IPS-NIHi11 (cell line): ENCODE results near the gene CHP2.
"Not testable (repeated sequence)": the region's sequence is repeated elsewhere in the genome, so short reads cannot be mapped to it uniquely, and the experiment has no call there.

Experiments used
- DNase-seq: peaks from one replicate; pipeline ENCODE4 v3.0.0; 2012; ENCODE audit warnings: mixed read lengths, low spot score

CHP2 gene

DNA sequence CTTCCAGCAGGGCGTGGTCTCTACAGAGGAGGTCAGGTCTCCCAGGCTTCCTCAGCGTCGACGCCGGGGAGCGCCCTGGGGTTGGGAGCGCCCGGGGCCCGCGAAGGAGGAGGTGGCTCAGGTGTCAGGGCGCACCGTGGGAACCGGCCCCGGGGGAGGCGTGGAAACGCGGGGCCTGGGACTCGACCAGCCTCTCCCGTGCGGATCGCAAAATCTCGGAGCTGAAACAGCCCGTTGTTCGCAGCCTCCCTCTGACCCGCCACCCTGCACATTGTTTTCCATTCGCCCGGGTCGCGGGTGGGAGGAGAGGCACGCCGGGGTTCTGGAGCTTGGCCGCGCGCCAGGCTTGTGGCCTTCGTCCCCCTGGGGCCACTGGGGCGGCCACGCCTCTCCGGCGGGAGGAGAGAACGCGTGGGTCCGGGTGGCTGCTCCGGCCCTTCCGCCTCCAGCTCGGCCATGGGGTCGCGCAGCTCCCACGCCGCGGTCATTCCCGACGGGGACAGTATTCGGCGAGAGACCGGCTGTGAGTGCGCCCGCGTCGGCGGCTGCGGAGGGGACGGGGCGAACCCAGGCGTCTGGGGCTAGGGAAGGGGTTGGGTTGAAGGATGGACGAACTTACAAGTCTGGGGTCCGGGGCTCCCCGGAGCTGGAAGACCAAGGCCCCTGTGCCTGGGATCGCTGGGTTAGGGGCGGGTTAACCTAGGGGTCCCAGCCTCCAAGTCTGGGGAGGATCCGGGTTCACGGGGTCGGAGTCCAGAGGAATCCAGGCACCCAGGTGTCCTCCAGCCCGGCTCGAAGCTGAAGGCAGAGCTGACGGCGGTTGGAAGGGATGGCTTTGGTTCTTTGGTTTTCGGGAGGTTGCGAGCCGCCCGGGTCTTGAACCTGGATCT is at the start of gene CHP2:
Gene CHP2 (plus strand): TSS at position 433 of the 890 bp plus-strand sequence. CDS start 24 bp downstream, at position 457.
- DNase-seq, result peak; percentile 71

DNA sequence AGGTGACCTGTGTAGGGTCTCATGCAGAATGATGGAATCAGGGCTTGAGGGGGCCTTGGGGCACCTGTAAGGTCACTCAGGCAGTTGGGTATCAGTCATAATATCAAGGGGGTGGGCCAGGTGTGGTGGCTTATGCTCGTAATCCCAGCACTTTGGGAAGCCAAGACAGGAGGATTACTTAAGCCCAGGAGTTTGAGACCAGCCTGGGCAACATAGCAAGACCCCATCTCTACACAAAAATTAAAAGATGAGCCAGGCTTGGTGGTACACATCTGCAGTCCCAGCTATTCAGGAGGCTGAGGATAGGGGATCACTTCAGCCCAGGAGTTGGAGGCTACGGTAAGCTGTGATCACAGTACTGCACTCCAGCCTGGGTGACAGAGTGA is 49.3 kb upstream of the CHP2 start:
- DNase-seq, result no peak

DNA sequence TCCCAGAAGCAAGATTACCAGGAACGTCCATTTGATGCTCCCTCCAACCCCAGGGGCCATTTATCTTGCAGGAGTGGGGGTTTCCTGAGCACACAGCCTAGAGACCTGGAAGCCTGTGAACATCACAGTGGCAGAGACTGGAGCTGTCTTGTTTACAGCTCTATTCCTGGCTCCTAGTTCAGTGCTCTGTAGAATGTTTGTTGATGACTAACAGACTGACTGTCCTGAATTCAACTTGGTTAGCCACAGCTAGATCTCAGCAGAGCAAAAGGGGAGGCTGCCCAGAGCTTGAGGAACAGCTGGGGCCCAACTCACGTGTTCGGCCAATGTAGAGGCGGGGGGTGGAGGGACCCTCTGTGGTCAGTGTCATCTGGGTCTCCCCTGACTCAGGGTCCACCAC is 48.4 kb upstream of the CHP2 start:
- DNase-seq, result no peak

DNA sequence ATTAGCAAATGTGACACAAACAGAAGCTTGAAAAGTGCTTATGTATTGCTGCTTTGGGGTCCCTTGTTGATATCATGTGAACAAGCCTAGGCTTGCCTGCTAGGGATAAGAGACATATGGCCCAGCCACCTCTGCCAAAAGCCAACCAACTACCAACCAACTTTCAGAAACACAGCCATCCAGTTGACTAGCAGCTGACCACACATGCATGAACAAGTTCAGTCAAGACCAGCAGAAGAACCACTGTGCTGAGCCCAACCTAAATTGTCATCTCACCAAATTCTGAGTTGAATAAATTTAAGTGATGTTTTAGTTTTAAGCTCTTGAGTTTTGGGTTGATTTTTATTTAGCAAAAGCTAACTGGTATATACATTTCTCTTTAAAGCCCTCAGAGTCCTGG is 45.3 kb upstream of the CHP2 start:
- no peak for DNase-seq

DNA sequence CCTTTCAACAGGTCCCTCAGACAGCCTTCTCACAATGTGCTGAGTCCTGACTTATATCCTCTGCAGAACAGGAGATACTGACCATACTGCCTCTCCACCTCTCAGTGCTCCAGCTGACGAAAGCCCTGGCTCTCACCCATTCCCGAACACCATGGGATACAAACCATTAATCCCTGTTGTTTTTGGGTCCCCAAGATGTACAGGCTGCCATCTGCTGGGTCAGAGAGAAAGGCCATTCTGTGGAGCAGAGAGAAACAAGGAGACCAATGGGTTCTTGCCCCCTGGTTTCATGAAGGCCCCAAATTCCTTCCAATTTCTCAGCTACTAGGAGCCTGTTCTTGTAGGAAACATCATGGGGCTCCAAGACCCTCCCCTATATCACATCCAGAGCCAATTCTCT is 44.8 kb upstream of the CHP2 start:
- DNase-seq, result no peak

DNA sequence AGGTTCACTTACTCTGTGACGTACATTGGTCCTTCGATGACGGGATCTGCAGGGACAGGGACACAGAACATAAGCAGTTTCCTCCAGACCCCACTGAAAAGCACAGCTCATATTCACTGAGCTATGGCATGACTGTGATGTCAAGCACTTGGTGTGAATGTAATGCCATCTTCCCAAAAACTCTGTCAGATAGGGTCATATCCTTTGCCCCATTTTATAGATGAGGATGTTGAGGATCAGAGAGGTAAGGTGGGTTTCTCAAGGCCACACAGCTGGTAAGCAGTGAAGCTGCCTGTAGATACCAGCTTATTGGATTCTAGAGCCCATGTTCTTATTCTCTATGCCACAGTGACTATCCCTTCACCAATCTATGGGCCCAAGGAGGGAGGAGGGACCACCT is 44.3 kb upstream of the CHP2 start:
- no peak for DNase-seq

DNA sequence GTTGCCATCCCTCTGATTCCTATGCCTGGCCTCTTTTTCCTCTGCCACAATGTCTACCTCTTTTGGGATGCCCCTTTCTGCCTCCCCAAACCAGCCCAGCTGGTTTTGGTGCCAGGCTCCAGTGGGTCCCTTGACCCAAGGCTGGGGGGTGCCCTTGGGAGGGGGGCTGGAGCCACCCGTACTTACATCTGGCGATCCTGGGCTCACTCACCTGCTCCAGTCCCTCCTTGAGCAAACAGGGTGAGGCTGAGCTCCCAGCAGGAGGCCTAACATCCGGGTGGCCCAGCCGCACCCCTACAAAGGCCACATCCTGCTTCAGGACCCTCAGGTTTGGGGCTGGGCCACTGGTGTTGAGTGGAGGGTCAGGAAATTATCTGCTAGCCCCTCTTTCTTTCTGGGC is 43.0 kb upstream of the CHP2 start:
- no peak for DNase-seq

DNA sequence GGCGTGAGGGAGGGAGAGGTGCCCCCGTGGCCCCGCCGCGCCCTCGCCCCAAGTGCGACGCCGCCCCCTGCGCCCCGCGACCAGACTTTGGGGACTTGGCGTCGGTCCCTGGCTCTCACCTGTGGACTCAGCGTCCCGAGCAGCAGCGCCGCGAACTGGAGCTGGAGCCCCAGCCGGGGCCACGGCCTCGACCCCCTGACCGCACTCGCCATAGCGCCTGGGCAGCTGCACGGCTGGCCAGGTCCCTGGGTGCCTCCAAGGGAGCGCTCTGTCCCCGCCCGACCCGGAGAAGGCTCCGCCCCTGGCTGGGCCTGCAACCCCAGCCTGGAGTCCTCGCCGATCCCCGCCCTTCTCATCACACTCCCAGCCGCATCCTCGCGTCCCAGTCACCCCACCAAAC is 41.9 kb upstream of the CHP2 start, which contains the start of gene ERN2:
Gene ERN2 (minus strand): TSS at position 247 of the 400 bp plus-strand sequence. CDS start 35 bp downstream, at position 212.
- peak; percentile 76 for DNase-seq

DNA sequence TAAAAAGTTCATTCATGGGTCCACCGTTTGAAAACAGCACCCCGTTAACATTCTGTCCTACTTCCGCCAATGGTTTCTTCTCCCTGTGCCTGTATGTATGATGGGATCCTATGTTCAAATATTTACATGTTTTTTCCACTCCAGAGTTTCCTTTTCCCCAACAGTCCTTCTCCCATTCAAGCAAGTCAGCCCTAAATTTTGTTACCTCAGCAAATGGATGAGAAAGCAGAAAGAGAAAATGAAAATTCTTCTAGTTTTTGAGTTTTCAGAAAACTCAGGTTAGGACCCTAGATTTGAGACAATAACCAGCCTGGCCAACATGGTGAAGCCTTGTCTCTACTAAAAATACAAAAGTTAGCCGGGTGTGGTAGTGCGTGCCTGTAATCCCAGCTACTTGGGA is 38.3 kb upstream of the CHP2 start:
- no peak for DNase-seq

DNA sequence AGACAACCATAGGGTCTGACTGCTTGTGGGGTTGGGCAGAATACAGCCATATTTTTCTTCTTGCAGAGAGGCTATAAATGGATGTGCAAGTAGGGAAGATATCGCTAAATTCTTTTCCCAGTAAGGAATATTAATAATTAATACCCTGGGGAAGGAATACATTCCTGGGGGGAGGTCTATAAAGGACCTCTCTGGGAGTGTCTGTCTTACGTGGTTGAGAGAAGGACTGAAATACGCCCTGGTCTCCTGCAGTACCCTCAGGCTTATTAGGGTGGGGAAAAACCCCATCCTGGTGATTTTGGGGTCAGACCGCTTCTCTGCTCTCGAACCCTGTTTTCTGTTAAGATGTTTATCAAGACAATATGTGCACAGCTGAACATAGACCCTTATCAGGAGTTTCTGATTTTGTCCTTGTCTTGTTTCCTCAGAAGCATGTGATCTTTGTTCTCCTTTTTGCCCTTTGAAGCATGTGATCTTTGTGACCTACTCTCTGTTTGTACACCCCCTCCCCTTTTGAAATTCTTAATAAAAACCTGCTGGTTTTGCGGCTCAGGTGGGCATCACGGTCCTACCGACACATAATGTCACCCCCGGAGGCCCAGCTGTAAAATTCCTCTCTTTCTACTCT is 32.1 kb upstream of the CHP2 start:
- DNase-seq, result not testable (repeated sequence)

DNA sequence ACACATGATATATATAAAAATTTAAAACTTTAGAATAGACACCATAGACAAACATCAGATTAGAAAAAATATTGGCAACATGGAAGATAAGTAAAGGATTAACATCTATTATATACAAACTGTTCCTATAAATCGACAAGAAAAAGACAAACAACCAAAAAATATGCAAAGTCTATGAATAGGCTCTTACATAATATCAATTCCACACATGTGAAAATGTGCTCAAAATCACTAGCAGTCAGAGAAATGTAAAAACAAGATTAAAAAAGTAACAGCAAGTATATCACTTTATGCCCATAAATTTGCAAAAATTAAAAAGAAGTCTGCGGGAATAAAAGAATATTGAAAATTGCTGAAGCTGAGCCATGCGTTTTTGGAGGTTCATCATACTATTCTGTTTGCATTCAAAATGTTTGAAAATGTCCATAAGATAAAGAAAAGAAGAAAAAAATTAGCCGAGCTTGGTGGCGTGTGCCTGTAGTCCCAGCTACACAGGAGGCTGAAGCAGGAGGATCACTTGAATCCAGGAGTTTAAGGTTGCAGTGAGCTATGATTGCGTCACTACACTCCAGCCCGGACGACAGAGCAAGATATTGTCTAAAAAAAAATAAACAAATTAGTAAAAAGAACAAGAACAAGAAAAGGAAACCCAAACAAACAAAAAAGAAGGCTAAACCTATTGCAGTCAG is 30.6 kb upstream of the CHP2 start:
- no peak for DNase-seq

DNA sequence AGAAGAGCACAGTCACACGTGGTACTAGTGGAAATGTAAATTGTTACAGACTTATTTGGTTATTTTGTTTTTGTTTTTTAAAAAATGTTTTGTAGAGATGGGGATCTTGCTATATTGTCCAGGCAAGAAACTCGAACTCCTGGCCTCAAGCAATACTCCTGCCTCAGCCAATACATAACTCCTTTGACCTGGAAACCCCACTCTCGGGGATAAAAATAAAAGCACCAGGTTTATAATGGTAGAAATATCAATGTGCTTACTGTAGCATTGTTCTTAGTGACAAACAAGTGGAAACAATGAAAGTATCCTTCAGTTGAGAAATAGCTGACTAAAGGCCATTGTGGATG is 30.1 kb upstream of the CHP2 start:
- DNase-seq, result no peak

DNA sequence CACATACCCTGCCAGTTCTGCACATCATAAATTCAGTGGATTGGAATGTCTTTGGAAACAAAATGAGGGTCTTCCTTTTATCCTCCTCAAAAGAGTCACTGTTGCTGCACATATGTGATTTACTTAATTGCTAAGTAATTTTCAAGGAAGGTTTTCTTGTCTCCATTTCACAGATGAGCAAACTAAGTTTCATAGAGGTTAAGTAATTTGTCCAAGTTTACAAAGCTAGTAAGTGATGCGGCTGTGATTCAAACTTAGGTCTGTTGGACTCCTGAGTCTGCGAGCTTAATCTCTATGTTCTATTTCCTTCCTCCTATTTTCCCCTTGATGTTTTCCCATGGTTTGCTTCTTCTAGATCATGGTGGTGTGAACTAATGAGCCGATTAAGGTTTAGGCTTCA is 28.1 kb upstream of the CHP2 start:
- no peak for DNase-seq

DNA sequence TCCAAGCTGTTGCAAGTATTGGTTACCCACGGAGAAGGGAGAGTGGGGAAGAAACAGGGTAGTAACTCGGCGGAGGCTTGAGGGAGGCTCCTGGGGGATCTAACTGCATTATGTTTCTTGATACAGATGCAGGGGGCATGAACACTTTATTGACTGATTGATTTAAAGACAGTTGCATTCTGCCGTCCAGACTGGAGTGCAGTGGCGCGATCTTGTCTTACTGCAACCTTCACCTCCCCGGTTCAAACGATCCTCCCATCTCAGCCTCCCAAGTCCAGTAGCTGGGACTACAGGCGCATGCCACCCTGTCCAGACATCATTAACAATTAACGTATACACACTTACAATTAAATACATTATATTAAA is 26.7 kb upstream of the CHP2 start:
- no peak for DNase-seq

DNA sequence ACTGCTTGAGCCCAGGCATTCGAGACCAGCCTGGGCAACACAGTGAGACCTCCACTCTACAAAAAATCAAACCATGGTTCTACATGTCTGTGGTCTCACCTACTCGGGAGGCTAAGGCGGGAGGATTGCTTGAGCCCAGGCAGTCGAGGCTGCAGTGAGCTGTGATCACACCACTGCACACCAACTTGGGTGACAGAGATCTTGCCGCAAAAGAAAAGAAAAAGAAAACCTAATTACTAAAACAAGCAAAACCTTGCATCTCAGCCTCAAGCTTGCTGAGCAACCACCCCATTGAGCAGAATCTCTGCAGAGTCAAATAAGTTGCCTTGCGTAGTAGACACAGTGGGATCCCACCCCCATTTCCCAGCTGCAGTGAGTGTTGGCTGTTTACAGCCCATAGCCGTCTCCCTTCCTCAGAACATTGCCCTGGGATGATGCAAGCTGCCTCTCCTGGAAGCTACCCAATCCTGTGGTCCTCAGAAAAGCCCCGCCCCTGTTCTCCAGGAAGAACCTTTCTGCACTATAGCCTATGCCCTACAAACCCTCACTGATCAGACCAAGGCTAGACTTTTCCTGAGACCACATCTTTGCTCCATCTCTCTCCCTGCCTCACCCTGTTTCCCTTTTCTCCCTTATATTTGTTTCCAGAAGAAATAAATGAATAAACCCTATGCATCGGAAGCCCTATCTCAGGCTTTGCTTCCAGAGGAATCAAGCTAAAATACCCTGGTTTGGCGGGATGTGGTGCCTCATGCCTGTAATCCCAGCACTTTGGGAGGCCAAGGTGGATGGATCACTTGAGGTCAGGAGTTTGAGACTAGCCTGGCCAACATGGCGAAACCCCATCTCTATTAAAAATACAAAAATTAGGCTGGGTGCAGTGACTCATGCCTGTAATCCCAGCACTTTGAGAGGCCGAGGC is 25.1 kb upstream of the CHP2 start:
- DNase-seq, result peak; percentile 56

DNA sequence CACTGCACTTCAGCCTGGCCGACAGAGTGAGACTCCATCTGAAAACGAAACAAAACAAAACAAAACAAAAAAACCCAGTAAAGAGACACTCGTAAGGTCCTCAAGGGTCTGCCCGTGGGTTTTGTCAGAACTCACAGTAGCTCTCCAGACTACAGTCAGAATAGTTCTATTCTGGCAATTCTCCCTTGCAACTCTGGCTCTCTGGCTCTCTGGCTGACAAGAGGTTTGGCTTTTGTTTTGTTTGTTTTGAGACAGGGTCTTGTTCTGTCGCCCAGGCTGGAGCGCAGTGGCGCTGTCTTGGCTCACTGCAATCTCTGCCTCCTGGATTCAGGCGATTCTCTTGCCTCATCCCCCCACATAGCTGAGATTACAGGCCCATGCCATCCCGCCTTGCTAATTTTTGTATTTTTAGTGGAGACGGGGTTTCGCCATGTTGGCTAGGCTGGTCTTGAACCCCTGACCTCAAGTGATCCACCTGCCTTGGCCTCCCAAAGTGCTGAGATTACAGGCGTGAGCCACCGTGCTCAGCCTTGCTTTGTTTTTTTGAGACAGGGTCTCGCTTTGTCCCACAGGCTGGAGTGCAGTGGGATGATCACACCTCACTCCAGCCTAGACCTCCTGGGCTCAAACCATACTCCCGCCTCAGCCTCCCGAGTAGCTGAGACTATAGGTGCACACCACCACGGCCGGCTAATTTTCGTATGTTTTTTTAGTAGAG is 20.5 kb upstream of the CHP2 start:
- no peak for DNase-seq

DNA sequence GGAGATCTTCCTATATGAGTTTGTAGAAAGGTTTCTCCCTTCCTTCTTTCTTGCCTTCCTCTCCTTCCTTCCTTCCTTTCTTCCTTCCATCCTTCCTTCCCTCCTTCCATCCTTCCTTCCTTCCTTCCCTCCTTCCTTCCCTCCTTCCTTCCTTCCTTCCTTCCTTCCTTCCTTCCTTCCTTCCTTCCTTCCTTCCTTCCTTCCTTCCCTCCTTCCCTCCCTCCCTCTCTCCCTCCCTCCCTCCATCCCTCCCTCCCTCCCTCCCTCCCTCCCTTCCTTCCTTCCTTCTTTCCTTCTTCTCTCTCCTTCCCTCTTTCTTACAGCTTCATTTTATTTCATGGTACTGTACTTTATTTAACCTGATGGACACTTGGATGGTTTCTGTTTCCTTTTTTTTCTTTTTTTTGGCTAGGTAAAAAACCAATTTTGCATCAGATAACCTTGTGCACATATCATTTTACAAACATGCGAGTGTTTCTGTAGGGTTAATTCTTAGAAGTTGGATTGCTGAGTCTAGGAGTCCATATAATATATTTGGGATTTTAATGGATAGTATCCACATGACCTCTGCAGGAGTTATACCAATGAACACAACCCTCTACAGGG is 17.3 kb upstream of the CHP2 start:
- DNase-seq, result not testable (repeated sequence)

DNA sequence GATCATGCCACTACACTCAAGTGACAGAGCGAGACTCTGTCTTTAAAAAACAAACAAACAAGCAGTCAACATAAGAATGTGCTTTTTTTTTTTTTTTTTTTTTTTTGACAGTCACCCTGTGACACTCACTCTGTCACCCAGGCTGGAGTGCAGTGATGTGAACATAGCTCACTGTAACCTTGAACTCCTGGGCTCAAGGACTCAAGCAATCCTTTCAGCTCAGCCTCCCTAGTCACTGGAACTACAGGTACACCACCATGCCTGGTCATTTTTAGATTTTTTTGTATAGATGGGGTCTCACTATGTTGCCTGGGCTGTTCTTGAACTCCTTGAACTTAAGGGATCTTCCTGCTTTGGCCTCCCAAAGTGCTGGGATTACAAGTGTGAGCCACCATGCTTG is 15.3 kb upstream of the CHP2 start:
- DNase-seq, result no peak

DNA sequence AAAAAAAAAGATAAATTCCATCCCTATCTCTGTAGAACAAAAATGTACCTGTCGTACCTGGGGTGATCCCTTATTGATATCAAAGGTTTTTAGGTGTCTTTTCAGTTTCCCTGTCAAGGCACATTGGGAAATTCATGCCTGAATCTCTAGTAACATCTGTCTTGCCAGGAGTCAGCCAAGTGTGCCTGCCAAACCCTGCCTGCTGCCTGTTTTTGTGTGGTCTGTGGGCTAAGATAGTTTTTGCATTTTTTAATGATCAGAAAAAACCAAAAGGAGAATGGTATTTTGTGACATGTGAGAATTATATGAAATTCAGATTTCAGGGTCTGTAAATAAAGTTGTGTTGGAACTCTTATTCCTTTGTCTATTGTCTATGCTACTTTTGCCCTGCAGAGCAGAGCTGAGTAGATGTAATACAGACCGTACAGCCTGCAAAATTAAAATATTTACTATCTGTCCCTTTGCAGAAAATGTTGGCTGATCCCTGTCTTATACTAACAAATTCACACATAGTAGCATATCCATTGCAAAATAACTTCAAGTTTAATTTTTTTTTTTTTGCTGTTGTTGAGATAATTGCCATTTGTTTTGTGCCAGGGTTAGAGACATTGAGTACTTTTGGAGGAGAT is 13.0 kb upstream of the CHP2 start:
- DNase-seq, result no peak

DNA sequence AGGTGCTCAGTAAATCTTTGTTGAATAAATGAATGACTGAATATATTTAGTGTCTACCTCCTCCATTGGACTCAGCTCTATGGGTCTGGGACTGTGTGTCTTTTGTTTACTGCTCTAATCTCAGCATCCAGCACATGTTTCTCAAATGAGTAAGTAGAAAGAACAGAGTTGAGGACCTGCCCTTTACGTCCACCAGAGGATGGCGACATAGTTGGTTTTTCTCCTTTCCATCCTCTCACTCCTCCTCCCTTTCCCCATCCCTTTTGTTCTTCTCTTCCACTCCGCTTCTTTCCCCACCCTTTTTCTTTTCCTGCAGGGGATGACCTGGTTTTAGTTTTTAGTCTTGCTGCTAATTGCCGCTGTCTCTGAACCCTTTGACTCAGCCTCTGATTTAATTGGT is 12.1 kb upstream of the CHP2 start:
- DNase-seq, result peak; percentile 33
